Measurements from ENCODE around the gene GABRA4. TPM values are rescaled to one million over a fixed set of nuclear protein-coding genes. Genes with fewer than 3 reads are reported as not detected.

The GABRA4 gene
- total and polyA plus RNA-seq, 10 of the 15 experiments (the other 5 are each of a cell fraction or from before 2014, with no cell fraction given), result 0.69 to 14.6 (median 1.1) TPM

DNA sequence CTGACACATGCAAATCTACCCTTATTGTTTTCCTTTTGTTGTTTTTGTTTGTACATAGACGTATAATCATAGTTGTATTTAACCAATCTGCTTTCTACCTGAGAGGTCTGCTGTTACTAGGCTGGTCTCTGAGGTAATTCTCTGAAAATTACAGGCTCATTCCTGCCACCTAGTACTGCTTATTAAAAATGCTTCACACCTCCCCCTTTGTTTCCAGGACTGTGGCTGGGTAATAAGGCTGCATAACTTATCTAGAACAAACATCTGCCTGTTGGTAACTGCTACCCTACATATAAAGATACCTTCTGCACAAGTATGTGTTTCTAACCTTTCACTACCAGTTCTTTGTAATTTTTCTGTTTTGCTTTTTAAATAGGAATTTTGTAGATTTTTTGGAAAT is 118.6 kb downstream of the GABRA4 start:
- RAD21 ChIA-PET (ENCODE audit: unreplicated experiment), result no interaction called here
- Histone ChIP-seq H3K4me3 (no peak overlapping the region), H3K79me2 (ENCODE audit: control insufficient read depth, insufficient read depth, low read length) (no peaks in the 10 kb centered on the region), H3K4me1 (ENCODE audit: control insufficient read depth, insufficient read depth, low read length) (no peaks in the 10 kb centered on the region), H3K27ac (ENCODE audit: control insufficient read depth, insufficient read depth) (no peak overlapping the region), H4K20me1 (ENCODE audit: control insufficient read depth, insufficient read depth) (no peaks in the 10 kb centered on the region), H3K27me3 (replicated peaks in 1 of 2; ENCODE audit: control insufficient read depth in 2 of 2, insufficient read depth in 2 of 2, low read length in 1 of 2) (no peaks in the 10 kb centered on the region), H3K9ac (ENCODE audit: control insufficient read depth, insufficient read depth, low read length) (no peak overlapping the region), H2AFZ (ENCODE audit: control insufficient read depth, low read depth, low read length) (no peak overlapping the region), H3K4me2 (ENCODE audit: control insufficient read depth, insufficient read depth) (no peak overlapping the region), H3K36me3 (ENCODE audit: control insufficient read depth in 2 of 2, insufficient read depth in 2 of 2, low read length in 1 of 2) (no peaks in the 10 kb centered on the region), H3K9me3 (replicated peaks; ENCODE audit: control insufficient read depth, insufficient read depth, low read length) (no peaks in the 10 kb centered on the region)
- ATAC-seq (no peak), DNase-seq (ENCODE audit: low read depth, low spot score) (no peak), FAIRE-seq (no peak)
- TF ChIP-seq CEBPB (IDR thresholded peaks at IDR 0.05; ENCODE audit: borderline replicate concordance in 1 of 2, low read depth in 2 of 2, low read length in 2 of 2) (no peak), BMI1 (IDR thresholded peaks at IDR 0.05; ENCODE audit: borderline replicate concordance) (no peak), SIX5 (IDR thresholded peaks at IDR 0.05; ENCODE audit: low read depth, low read length, severe bottlenecking) (no peak), MEF2B (IDR thresholded peaks at IDR 0.05; ENCODE audit: partially characterized antibody, poor library complexity, severe bottlenecking) (no peak), SIN3A (IDR thresholded peaks at IDR 0.05; ENCODE audit: low read depth, low read length) (no peak), MEF2A (IDR thresholded peaks at IDR 0.05; ENCODE audit: insufficient read depth, low read depth, low read length) (no peak), RAD21 (IDR thresholded peaks at IDR 0.05; ENCODE audit: insufficient read depth, low read depth, low read length) (no peak), CBX5 (IDR thresholded peaks at IDR 0.05; ENCODE audit: low read depth) (no peak), JUNB (IDR thresholded peaks at IDR 0.05) (no peak), BACH1 (IDR thresholded peaks at IDR 0.05; ENCODE audit: borderline replicate concordance) (no peak)
- TF ChIP-seq, protein P1, sequence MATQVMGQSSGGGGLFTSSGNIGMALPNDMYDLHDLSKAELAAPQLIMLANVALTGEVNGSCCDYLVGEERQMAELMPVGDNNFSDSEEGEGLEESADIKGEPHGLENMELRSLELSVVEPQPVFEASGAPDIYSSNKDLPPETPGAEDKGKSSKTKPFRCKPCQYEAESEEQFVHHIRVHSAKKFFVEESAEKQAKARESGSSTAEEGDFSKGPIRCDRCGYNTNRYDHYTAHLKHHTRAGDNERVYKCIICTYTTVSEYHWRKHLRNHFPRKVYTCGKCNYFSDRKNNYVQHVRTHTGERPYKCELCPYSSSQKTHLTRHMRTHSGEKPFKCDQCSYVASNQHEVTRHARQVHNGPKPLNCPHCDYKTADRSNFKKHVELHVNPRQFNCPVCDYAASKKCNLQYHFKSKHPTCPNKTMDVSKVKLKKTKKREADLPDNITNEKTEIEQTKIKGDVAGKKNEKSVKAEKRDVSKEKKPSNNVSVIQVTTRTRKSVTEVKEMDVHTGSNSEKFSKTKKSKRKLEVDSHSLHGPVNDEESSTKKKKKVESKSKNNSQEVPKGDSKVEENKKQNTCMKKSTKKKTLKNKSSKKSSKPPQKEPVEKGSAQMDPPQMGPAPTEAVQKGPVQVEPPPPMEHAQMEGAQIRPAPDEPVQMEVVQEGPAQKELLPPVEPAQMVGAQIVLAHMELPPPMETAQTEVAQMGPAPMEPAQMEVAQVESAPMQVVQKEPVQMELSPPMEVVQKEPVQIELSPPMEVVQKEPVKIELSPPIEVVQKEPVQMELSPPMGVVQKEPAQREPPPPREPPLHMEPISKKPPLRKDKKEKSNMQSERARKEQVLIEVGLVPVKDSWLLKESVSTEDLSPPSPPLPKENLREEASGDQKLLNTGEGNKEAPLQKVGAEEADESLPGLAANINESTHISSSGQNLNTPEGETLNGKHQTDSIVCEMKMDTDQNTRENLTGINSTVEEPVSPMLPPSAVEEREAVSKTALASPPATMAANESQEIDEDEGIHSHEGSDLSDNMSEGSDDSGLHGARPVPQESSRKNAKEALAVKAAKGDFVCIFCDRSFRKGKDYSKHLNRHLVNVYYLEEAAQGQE (IDR thresholded peaks at IDR 0.05; ENCODE audit: low read depth, low read length), result no peak
- TF ChIP-seq, protein P2, sequence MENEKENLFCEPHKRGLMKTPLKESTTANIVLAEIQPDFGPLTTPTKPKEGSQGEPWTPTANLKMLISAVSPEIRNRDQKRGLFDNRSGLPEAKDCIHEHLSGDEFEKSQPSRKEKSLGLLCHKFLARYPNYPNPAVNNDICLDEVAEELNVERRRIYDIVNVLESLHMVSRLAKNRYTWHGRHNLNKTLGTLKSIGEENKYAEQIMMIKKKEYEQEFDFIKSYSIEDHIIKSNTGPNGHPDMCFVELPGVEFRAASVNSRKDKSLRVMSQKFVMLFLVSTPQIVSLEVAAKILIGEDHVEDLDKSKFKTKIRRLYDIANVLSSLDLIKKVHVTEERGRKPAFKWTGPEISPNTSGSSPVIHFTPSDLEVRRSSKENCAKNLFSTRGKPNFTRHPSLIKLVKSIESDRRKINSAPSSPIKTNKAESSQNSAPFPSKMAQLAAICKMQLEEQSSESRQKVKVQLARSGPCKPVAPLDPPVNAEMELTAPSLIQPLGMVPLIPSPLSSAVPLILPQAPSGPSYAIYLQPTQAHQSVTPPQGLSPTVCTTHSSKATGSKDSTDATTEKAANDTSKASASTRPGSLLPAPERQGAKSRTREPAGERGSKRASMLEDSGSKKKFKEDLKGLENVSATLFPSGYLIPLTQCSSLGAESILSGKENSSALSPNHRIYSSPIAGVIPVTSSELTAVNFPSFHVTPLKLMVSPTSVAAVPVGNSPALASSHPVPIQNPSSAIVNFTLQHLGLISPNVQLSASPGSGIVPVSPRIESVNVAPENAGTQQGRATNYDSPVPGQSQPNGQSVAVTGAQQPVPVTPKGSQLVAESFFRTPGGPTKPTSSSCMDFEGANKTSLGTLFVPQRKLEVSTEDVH (IDR thresholded peaks at IDR 0.05; ENCODE audit: low read depth, partially characterized antibody), result no peak
- TF ChIP-seq, protein P3, sequence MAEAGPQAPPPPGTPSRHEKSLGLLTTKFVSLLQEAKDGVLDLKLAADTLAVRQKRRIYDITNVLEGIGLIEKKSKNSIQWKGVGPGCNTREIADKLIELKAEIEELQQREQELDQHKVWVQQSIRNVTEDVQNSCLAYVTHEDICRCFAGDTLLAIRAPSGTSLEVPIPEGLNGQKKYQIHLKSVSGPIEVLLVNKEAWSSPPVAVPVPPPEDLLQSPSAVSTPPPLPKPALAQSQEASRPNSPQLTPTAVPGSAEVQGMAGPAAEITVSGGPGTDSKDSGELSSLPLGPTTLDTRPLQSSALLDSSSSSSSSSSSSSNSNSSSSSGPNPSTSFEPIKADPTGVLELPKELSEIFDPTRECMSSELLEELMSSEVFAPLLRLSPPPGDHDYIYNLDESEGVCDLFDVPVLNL (IDR thresholded peaks at IDR 0.05; ENCODE audit: low read depth, low read length), result no peak
- TF ChIP-seq, protein P4, sequence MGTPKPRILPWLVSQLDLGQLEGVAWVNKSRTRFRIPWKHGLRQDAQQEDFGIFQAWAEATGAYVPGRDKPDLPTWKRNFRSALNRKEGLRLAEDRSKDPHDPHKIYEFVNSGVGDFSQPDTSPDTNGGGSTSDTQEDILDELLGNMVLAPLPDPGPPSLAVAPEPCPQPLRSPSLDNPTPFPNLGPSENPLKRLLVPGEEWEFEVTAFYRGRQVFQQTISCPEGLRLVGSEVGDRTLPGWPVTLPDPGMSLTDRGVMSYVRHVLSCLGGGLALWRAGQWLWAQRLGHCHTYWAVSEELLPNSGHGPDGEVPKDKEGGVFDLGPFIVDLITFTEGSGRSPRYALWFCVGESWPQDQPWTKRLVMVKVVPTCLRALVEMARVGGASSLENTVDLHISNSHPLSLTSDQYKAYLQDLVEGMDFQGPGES (IDR thresholded peaks at IDR 0.05), result no peak
- BruUV-seq (replicated peaks), result no TSS peak
- in situ Hi-C loops (cut with MboI) (no loop called here), intact Hi-C loops (cut with micrococcal nuclease; ENCODE audit: unreplicated experiment) (no loop called here)
- CTCF ChIA-PET, result no interaction called here
- POLR2A ChIA-PET, result no interaction called here
- 22% methylated on average over 1 of the region's 1 CpG for WGBS (ENCODE audit: insufficient coverage, insufficient replicate concordance, low lambda C conversion rate, missing lambda C conversion rate)
- SMC1A ChIA-PET (ENCODE audit: uncharacterized antibody, unreplicated experiment), result no interaction called here
